Right atrium auricular region (tissue), 2 donors: Measurements from ENCODE around the gene TRAF5. TPM values are rescaled to one million over a fixed set of nuclear protein-coding genes. Genes with fewer than 3 reads are reported as not detected.

Experiments used
- DNase-seq: peaks from one replicate; pipeline ENCODE4 v3.0.0-alpha.2; 2019; ENCODE audit warnings: low spot score
- H3K27ac ChIP-seq, 2 donors: fragments of 200-600 bp; sonication (generic); 1 replicate in 1 of 2; 2 replicates in 1 of 2; pipeline ENCODE4 v1.5.1; 2016 to 2019
- H3K27me3 ChIP-seq, 2 donors: fragments of 200-600 bp; sonication (generic); one replicate each; pipeline versions ENCODE4 v1.5.1 to v1.6.0; 2017 to 2019
- H3K36me3 ChIP-seq: fragments of 200-600 bp; sonication (generic); one replicate; pipeline ENCODE4 v1.5.1; 2016
- H3K4me1 ChIP-seq, 2 donors: fragments of 200-600 bp; sonication (generic); one replicate each; pipeline versions ENCODE4 v1.5.1 to v1.6.0; 2017 to 2019
- H3K4me3 ChIP-seq, 2 donors: fragments of 200-600 bp; sonication (generic); 1 replicate in 1 of 2; 2 replicates in 1 of 2; pipeline ENCODE4 v1.5.1; 2017 to 2019; ENCODE audit warnings: mild to moderate bottlenecking in 1 of 2, moderate library complexity in 1 of 2
- H3K9me3 ChIP-seq, 2 donors: fragments of 200-600 bp; sonication (generic); one replicate each; pipeline ENCODE4 v1.5.1; 2019
- CTCF ChIP-seq, 2 donors: fragments of 200-600 bp; sonication (generic); IDR thresholded peaks; one replicate each; pipeline ENCODE4 v1.5.1; 2019; ENCODE audit warnings: antibody characterized with exemption in 2 of 2
- total RNA-seq, 2 donors: library from RNA; depleted of rRNA; stranded (reverse); fragments of >200 nt; gene quantifications; one replicate each; pipeline ENCODE4 v1.1.0, GENCODE V29; 2016

TRAF5 gene
- total RNA-seq, 2 donors from 2014 or later, result 2.1 to 2.4 TPM

- H3K4me1 ChIP-seq, result peaks cover 0 to 18% of the 10 kb centered on the region in 2 donors
- no peak for DNase-seq
- H3K9me3 ChIP-seq, result no peaks in the 10 kb centered on the region
- TF ChIP-seq CTCF (IDR thresholded peaks at IDR 0.05), result no peak
- no peak overlapping the region for H3K27ac ChIP-seq
- H3K27me3 ChIP-seq, result no peaks in the 10 kb centered on the region
- H3K36me3 ChIP-seq, result no peaks in the 10 kb centered on the region
- H3K4me3 ChIP-seq, result no peak overlapping the region
Observed at GRCh38 chr1:211333906-211334305, 7.3 kb downstream of the TRAF5 start.

DNA sequence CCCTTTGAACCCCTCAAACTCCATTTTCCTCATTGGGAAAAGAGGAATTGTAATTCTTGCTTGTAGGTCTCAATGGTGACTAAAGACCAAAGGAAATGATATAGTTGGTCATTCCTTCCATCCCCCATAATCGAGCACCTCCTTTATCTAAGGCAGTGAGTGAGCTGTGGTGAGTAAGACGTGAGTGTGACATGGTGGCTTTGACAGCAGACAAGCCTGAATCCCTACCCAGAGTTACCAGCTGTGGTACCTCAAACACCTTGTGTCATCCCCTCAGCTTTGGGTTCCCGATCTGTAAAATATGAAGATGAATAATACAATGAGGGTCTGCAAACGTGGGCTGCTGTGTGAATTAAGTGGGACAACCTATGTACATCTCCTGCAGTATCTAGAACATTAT is 8.4 kb downstream of the TRAF5 start:
- no peak for TF ChIP-seq CTCF (IDR thresholded peaks at IDR 0.05)
- H3K27ac ChIP-seq, result no peak overlapping the region
- H3K27me3 ChIP-seq, result no peaks in the 10 kb centered on the region
- no peaks in the 10 kb centered on the region for H3K36me3 ChIP-seq
- no peaks in the 10 kb centered on the region for H3K9me3 ChIP-seq
- H3K4me1 ChIP-seq, result peaks cover 0 to 18% of the 10 kb centered on the region in 2 donors
- DNase-seq, result no peak
- no peak overlapping the region for H3K4me3 ChIP-seq

GRCh38 chr1:211335522-211336157 is 9.0 kb downstream of the TRAF5 start:
- no peaks in the 10 kb centered on the region for H3K36me3 ChIP-seq
- no peak overlapping the region for H3K27ac ChIP-seq
- no peak for DNase-seq
- H3K9me3 ChIP-seq, result no peaks in the 10 kb centered on the region
- H3K27me3 ChIP-seq, result no peaks in the 10 kb centered on the region
- TF ChIP-seq CTCF (IDR thresholded peaks at IDR 0.05), result no peak
- H3K4me1 ChIP-seq, result peaks cover 0 to 18% of the 10 kb centered on the region in 2 donors
- no peak overlapping the region for H3K4me3 ChIP-seq

DNA sequence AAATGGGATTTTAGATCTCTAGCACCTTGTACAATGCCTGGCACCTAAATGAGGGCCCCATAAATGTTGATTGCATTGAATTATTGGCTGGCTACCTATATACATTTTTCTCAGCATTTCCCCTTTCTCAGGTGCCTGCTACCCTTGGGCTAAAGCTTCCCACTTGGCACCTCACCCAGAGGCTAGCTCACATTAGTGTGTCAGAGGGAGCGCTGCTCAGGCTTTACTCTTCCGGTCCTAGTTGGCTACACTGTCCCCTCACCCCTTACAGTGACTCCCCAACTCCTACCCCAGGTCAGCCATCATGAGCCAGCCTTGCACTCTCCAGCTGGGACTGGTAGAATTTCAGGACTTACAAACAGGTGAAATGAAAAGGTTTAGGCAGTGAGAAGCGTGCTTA is 9.5 kb downstream of the TRAF5 start:
- Histone ChIP-seq H3K4me1 (peaks cover 0 to 18% of the 10 kb centered on the region in 2 donors), H3K27ac (no peak overlapping the region), H3K36me3 (no peaks in the 10 kb centered on the region), H3K4me3 (no peak overlapping the region), H3K9me3 (no peaks in the 10 kb centered on the region), H3K27me3 (no peaks in the 10 kb centered on the region)
- no peak for DNase-seq
- TF ChIP-seq CTCF (IDR thresholded peaks at IDR 0.05), result no peak

GRCh38 chr1:211336775-211337174 is 10.1 kb downstream of the TRAF5 start:
- Histone ChIP-seq H3K27me3 (no peaks in the 10 kb centered on the region), H3K9me3 (no peaks in the 10 kb centered on the region), H3K4me3 (no peak overlapping the region), H3K4me1 (peaks cover 0 to 13% of the 10 kb centered on the region in 2 donors), H3K27ac (no peak overlapping the region), H3K36me3 (no peaks in the 10 kb centered on the region)
- no peak for DNase-seq
- TF ChIP-seq CTCF (IDR thresholded peaks at IDR 0.05), result no peak
